ENCODE data around the gene SMIM35. TPM values are rescaled to one million over a fixed set of nuclear protein-coding genes. Genes with fewer than 3 reads are reported as not detected.

SMIM35 gene
- total RNA-seq, 1 experiment from 2014 or later = not detected

DNA sequence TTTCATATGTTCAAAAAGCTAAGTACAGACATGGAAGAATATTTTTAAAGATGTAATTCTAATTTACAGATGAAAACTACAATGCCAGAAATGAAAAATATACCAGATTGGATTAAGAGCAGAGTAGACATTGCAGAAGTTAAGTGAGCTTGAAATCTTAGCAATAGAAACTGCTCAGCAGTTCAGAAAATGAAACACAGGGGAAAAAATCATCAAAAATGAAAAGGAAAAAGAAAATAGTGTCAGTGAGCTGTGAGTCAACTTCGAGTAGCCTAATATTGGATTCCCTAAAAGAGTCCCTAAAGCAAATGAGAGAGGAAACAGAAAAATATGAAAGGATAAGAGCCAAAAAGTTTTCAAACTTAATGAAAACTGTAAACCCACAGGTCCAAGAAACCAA lies 126.4 kb downstream of the SMIM35 start:
- Mint-ChIP-seq H3K27ac (no peak overlapping the region), H3K4me1 (peaks cover 3% of the 10 kb centered on the region; the same call in 1 of the 2 replicates), H3K27me3 (ENCODE audit: low read depth) (no peaks in the 10 kb centered on the region), H3K36me3 (no peaks in the 10 kb centered on the region), H3K9me3 (peaks cover 6% of the 10 kb centered on the region; the same call in 1 of the 2 replicates), H3K4me3 (no peak overlapping the region)
- POLR2A ChIA-PET = no interaction called here
- TF ChIP-seq FOXP1 (CRISPR knock-in tag; IDR thresholded peaks at IDR 0.05; ENCODE audit: borderline replicate concordance) (no peak), KAT7 (CRISPR knock-in tag; IDR thresholded peaks at IDR 0.05; ENCODE audit: borderline replicate concordance) (no peak), ATF1 (CRISPR knock-in tag; IDR thresholded peaks at IDR 0.05) (no peak), TEAD4 (CRISPR knock-in tag; IDR thresholded peaks at IDR 0.05) (no peak), HMGA2 (CRISPR knock-in tag; IDR thresholded peaks at IDR 0.05) (no peak), RORB (CRISPR knock-in tag; IDR thresholded peaks at IDR 0.05) (no peak)
- TF ChIP-seq, protein P1, sequence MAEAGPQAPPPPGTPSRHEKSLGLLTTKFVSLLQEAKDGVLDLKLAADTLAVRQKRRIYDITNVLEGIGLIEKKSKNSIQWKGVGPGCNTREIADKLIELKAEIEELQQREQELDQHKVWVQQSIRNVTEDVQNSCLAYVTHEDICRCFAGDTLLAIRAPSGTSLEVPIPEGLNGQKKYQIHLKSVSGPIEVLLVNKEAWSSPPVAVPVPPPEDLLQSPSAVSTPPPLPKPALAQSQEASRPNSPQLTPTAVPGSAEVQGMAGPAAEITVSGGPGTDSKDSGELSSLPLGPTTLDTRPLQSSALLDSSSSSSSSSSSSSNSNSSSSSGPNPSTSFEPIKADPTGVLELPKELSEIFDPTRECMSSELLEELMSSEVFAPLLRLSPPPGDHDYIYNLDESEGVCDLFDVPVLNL (CRISPR knock-in tag; IDR thresholded peaks at IDR 0.05; ENCODE audit: borderline replicate concordance, low read depth) = no peak
- TF ChIP-seq, protein P2, sequence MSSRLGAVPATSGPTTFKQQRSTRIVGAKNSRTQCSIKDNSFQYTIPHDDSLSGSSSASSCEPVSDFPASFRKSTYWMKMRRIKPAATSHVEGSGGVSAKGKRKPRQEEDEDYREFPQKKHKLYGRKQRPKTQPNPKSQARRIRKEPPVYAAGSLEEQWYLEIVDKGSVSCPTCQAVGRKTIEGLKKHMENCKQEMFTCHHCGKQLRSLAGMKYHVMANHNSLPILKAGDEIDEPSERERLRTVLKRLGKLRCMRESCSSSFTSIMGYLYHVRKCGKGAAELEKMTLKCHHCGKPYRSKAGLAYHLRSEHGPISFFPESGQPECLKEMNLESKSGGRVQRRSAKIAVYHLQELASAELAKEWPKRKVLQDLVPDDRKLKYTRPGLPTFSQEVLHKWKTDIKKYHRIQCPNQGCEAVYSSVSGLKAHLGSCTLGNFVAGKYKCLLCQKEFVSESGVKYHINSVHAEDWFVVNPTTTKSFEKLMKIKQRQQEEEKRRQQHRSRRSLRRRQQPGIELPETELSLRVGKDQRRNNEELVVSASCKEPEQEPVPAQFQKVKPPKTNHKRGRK (CRISPR knock-in tag; IDR thresholded peaks at IDR 0.05; ENCODE audit: borderline replicate concordance) = no peak
- TF ChIP-seq, protein P3, sequence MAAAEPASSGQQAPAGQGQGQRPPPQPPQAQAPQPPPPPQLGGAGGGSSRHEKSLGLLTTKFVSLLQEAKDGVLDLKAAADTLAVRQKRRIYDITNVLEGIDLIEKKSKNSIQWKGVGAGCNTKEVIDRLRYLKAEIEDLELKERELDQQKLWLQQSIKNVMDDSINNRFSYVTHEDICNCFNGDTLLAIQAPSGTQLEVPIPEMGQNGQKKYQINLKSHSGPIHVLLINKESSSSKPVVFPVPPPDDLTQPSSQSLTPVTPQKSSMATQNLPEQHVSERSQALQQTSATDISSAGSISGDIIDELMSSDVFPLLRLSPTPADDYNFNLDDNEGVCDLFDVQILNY (CRISPR knock-in tag; IDR thresholded peaks at IDR 0.05) = no peak
- TF ChIP-seq, protein P4, sequence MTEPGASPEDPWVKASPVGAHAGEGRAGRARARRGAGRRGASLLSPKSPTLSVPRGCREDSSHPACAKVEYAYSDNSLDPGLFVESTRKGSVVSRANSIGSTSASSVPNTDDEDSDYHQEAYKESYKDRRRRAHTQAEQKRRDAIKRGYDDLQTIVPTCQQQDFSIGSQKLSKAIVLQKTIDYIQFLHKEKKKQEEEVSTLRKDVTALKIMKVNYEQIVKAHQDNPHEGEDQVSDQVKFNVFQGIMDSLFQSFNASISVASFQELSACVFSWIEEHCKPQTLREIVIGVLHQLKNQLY (CRISPR knock-in tag; IDR thresholded peaks at IDR 0.05) = no peak
- DNase-seq (ENCODE audit: low spot score) (no peak), ATAC-seq (no peak)
- CTCF ChIA-PET = interaction anchor here (0.9 to 1.5 kb wide), 2 partner anchors 14 to 152 kb away, joined by 3 read pairs; no protein-coding TSS in a partner anchor

DNA sequence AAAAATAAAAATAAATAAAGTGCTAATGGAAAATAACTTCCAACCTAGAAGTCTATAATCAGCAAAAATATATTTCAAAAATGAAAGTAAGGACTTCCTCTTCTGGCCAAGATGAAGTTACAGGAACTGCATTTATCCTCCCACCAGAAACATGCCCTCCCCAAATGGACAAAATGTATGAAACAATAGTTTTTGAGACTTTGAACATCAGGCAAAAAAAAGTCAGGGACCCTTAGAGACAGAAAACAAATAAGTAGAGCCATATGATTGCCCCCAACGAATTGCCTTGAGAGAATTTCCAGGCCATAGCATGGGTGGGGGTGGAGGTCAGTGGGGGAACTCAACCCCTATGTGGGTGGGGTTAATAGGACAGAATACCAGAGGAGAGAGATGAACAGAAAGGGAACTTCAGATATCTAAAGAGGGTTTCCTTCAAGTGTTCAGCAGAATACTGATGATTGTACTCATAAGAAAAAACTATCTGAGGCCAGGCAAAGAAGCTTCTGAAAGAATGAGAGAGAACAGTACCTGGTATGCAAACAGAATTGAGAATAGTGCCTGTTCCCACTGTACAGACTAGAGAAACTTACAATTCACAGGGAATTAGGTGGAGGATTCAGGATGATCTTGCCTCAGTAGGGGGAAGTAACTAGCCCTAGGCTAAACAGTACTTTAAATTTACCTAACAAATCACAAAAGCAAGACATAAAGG lies 127.2 kb downstream of the SMIM35 start:
- ChIA-PET POLR2A (no interaction called here), CTCF (interaction anchor here (0.9 to 1.5 kb wide), 2 partner anchors 13 to 152 kb away, joined by 3 read pairs; no protein-coding TSS in a partner anchor)
- no peak overlapping the region for H3K4me3 Mint-ChIP-seq
- ATAC-seq = no peak
- H3K27ac Mint-ChIP-seq = no peak overlapping the region
- no peaks in the 10 kb centered on the region for H3K27me3 Mint-ChIP-seq (ENCODE audit: low read depth)
- DNase-seq (ENCODE audit: low spot score) = no peak
- peaks cover 6% of the 10 kb centered on the region; the same call in 1 of the 2 replicates for H3K9me3 Mint-ChIP-seq
- H3K4me1 Mint-ChIP-seq = peaks cover 3% of the 10 kb centered on the region; the same call in 1 of the 2 replicates
- H3K36me3 Mint-ChIP-seq = no peaks in the 10 kb centered on the region
- TF ChIP-seq FOXP1 (CRISPR knock-in tag; IDR thresholded peaks at IDR 0.05; ENCODE audit: borderline replicate concordance) = no peak
- TF ChIP-seq, protein P5, sequence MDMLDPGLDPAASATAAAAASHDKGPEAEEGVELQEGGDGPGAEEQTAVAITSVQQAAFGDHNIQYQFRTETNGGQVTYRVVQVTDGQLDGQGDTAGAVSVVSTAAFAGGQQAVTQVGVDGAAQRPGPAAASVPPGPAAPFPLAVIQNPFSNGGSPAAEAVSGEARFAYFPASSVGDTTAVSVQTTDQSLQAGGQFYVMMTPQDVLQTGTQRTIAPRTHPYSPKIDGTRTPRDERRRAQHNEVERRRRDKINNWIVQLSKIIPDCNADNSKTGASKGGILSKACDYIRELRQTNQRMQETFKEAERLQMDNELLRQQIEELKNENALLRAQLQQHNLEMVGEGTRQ (CRISPR knock-in tag; IDR thresholded peaks at IDR 0.05) = no peak
- TF ChIP-seq TCF7 (CRISPR knock-in tag; IDR thresholded peaks at IDR 0.05; ENCODE audit: low read depth) = no peak
- no peak for TF ChIP-seq NFE2L1 (CRISPR knock-in tag; IDR thresholded peaks at IDR 0.05)
- TF ChIP-seq, protein P6, sequence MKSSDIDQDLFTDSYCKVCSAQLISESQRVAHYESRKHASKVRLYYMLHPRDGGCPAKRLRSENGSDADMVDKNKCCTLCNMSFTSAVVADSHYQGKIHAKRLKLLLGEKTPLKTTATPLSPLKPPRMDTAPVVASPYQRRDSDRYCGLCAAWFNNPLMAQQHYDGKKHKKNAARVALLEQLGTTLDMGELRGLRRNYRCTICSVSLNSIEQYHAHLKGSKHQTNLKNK (CRISPR knock-in tag; IDR thresholded peaks at IDR 0.05) = no peak
- no peak for TF ChIP-seq TEAD1 (CRISPR knock-in tag; IDR thresholded peaks at IDR 0.05)
- TF ChIP-seq JAZF1 (CRISPR knock-in tag; IDR thresholded peaks at IDR 0.05) = no peak
- no peak for TF ChIP-seq ZNF671 (CRISPR knock-in tag; IDR thresholded peaks at IDR 0.05)
- no peak for TF ChIP-seq HMGA2 (CRISPR knock-in tag; IDR thresholded peaks at IDR 0.05)
- TF ChIP-seq RORB (CRISPR knock-in tag; IDR thresholded peaks at IDR 0.05) = no peak
- no peak for TF ChIP-seq MXD4 (CRISPR knock-in tag; IDR thresholded peaks at IDR 0.05; ENCODE audit: borderline replicate concordance)
- TF ChIP-seq ETV6 (CRISPR knock-in tag; IDR thresholded peaks at IDR 0.05) = no peak
- TF ChIP-seq, protein P7, sequence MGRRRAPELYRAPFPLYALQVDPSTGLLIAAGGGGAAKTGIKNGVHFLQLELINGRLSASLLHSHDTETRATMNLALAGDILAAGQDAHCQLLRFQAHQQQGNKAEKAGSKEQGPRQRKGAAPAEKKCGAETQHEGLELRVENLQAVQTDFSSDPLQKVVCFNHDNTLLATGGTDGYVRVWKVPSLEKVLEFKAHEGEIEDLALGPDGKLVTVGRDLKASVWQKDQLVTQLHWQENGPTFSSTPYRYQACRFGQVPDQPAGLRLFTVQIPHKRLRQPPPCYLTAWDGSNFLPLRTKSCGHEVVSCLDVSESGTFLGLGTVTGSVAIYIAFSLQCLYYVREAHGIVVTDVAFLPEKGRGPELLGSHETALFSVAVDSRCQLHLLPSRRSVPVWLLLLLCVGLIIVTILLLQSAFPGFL (CRISPR knock-in tag; IDR thresholded peaks at IDR 0.05; ENCODE audit: borderline replicate concordance) = no peak
- TF ChIP-seq, protein P8, sequence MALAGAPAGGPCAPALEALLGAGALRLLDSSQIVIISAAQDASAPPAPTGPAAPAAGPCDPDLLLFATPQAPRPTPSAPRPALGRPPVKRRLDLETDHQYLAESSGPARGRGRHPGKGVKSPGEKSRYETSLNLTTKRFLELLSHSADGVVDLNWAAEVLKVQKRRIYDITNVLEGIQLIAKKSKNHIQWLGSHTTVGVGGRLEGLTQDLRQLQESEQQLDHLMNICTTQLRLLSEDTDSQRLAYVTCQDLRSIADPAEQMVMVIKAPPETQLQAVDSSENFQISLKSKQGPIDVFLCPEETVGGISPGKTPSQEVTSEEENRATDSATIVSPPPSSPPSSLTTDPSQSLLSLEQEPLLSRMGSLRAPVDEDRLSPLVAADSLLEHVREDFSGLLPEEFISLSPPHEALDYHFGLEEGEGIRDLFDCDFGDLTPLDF (CRISPR knock-in tag; IDR thresholded peaks at IDR 0.05) = no peak
- TF ChIP-seq, protein P9, sequence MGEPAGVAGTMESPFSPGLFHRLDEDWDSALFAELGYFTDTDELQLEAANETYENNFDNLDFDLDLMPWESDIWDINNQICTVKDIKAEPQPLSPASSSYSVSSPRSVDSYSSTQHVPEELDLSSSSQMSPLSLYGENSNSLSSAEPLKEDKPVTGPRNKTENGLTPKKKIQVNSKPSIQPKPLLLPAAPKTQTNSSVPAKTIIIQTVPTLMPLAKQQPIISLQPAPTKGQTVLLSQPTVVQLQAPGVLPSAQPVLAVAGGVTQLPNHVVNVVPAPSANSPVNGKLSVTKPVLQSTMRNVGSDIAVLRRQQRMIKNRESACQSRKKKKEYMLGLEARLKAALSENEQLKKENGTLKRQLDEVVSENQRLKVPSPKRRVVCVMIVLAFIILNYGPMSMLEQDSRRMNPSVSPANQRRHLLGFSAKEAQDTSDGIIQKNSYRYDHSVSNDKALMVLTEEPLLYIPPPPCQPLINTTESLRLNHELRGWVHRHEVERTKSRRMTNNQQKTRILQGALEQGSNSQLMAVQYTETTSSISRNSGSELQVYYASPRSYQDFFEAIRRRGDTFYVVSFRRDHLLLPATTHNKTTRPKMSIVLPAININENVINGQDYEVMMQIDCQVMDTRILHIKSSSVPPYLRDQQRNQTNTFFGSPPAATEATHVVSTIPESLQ (CRISPR knock-in tag; IDR thresholded peaks at IDR 0.05) = no peak
- TF ChIP-seq, protein P1 (CRISPR knock-in tag; IDR thresholded peaks at IDR 0.05; ENCODE audit: borderline replicate concordance, low read depth) = no peak
